IMR-90 (cell line): Measurements from ENCODE around the gene IFI30. TPM values are rescaled to one million over a fixed set of nuclear protein-coding genes. Genes with fewer than 3 reads are reported as not detected.

Source experiments
- ATAC-seq: fragments of 200-7000 bp; cut with Tn5 transposase; 2 replicates; pipeline ENCODE4 v1.9.1; 2020; ENCODE audit warnings: low read depth, mild to moderate bottlenecking, moderate library complexity
- BruUV-seq: library from RNA; stranded (reverse); fragments of 400-500 nt; replicated peaks from 2 replicates; lab custom pipeline; 2021; lab: Mats Ljungman, UMichigan
- CTCF ChIA-PET: fragments of 300-600 bp; formaldehyde crosslinking; extraction: SDS; loops from one replicate; lab custom pipeline; 2021; ENCODE audit warnings: antibody characterized with exemption; lab: Yijun Ruan, JAX
- POLR2A ChIA-PET: fragments of 300-600 bp; sonication (Branson Sonifier 250); formaldehyde crosslinking; loops from one replicate; lab custom pipeline; 2022; ENCODE audit warnings: antibody characterized with exemption; ENCODE audit not compliant: unreplicated experiment; lab: Charles Lee
- DNase-seq: peaks from one replicate; pipeline ENCODE4 v3.0.0; 2013
- H2AFZ ChIP-seq: replicated peaks from 2 replicates; pipeline ENCODE3; 2013; ENCODE audit warnings: low read length, mild to moderate bottlenecking; ENCODE audit not compliant: poor library complexity
- H2AK5ac ChIP-seq: 2 replicates; pipeline ENCODE4 v1.6.1; 2013; ENCODE audit warnings: low read depth, low read length, inconsistent platforms
- H2AK9ac ChIP-seq: replicated peaks from 2 replicates; pipeline ENCODE3; 2013; ENCODE audit warnings: mild to moderate bottlenecking, low read depth, low read length, moderate library complexity; ENCODE audit not compliant: poor library complexity
- H2BK120ac ChIP-seq: 2 replicates; pipeline ENCODE4 v1.6.1; 2013; ENCODE audit warnings: low read depth, low read length, inconsistent platforms
- H2BK15ac ChIP-seq: 3 replicates; pipeline ENCODE4 v1.6.1; 2013; ENCODE audit warnings: low read depth, low read length, inconsistent platforms
- H2BK20ac ChIP-seq: 2 replicates; pipeline ENCODE4 v1.6.1; 2013; ENCODE audit warnings: low read depth, mild to moderate bottlenecking, inconsistent platforms, low read length, moderate library complexity
- H2BK5ac ChIP-seq: 2 replicates; pipeline ENCODE4 v1.6.1; 2013; ENCODE audit warnings: mild to moderate bottlenecking, low read depth, low read length, inconsistent platforms; ENCODE audit not compliant: poor library complexity, severe bottlenecking
- H3K14ac ChIP-seq: replicated peaks from 2 replicates; pipeline ENCODE4 v1.6.1; 2013; ENCODE audit warnings: low read depth, low read length, inconsistent platforms
- H3K18ac ChIP-seq: 2 replicates; pipeline ENCODE4 v1.6.1; 2013; ENCODE audit warnings: low read depth, low read length, control low read depth
- H3K23ac ChIP-seq: 2 replicates; pipeline ENCODE4 v1.6.1; 2013; ENCODE audit warnings: low read depth, low read length, inconsistent platforms
- H3K27ac ChIP-seq: 2 replicates; pipeline ENCODE4 v1.5.1; 2013; ENCODE audit warnings: mild to moderate bottlenecking, control low read depth, low read length; ENCODE audit not compliant: insufficient read depth
- H3K27me3 ChIP-seq: 2 replicates; pipeline ENCODE4 v1.6.1; 2013; ENCODE audit warnings: low read length; ENCODE audit not compliant: control insufficient read depth, insufficient read depth
- H3K36me3 ChIP-seq: 2 replicates; pipeline ENCODE4 v1.6.1; 2013; ENCODE audit warnings: low read length, mixed read lengths; ENCODE audit not compliant: control insufficient read depth, insufficient read depth
- H3K4ac ChIP-seq: 2 replicates; pipeline ENCODE4 v1.6.1; 2013; ENCODE audit warnings: low read depth, low read length, inconsistent platforms
- H3K4me1 ChIP-seq: 2 replicates; pipeline ENCODE4 v1.6.1; 2013; ENCODE audit warnings: low read length, mixed read lengths; ENCODE audit not compliant: control insufficient read depth, insufficient read depth
- H3K4me2 ChIP-seq: 2 replicates; pipeline ENCODE4 v1.6.1; 2013; ENCODE audit warnings: low read depth, mild to moderate bottlenecking, control low read depth, low read length, moderate library complexity
- H3K4me3 ChIP-seq: 2 replicates; pipeline ENCODE4 v1.5.1; 2013; ENCODE audit warnings: low read depth, mild to moderate bottlenecking, control low read depth, low read length, moderate library complexity; ENCODE audit not compliant: insufficient read depth
- H3K56ac ChIP-seq: 2 replicates; pipeline ENCODE4 v1.6.1; 2013; ENCODE audit warnings: low read length, inconsistent platforms; ENCODE audit not compliant: insufficient read depth; ENCODE audit errors: extremely low read depth
- H3K79me1 ChIP-seq, 2 experiments: 2 replicates each; pipeline ENCODE4 v1.6.1; 2013; ENCODE audit warnings: low read length in 2 of 2, inconsistent platforms in 1 of 2, low read depth in 1 of 2
- H3K9ac ChIP-seq: 2 replicates; pipeline ENCODE4 v1.6.1; 2013; ENCODE audit warnings: low read depth, low read length, control low read depth
- H3K9me1 ChIP-seq: 2 replicates; pipeline ENCODE4 v1.6.1; 2013; ENCODE audit warnings: low read length, inconsistent platforms; ENCODE audit not compliant: insufficient read depth
- H3K9me3 ChIP-seq: 2 replicates; pipeline ENCODE4 v1.6.1; 2013; ENCODE audit warnings: low read length; ENCODE audit not compliant: control insufficient read depth, insufficient read depth
- H4K20me1 ChIP-seq: 2 replicates; pipeline ENCODE4 v1.6.1; 2013; ENCODE audit warnings: low read length, inconsistent platforms; ENCODE audit not compliant: insufficient read depth
- H4K5ac ChIP-seq: 2 replicates; pipeline ENCODE4 v1.6.1; 2013; ENCODE audit warnings: mild to moderate bottlenecking, low read depth, low read length, control low read depth
- H4K8ac ChIP-seq, 2 experiments: 2 replicates each; pipeline ENCODE4 v1.6.1; 2013; ENCODE audit warnings: low read depth in 2 of 2, low read length in 2 of 2, control low read depth in 1 of 2, inconsistent platforms in 1 of 2
- H4K91ac ChIP-seq: 2 replicates; pipeline ENCODE4 v1.6.1; 2013; ENCODE audit warnings: low read depth, low read length, inconsistent platforms; ENCODE audit not compliant: insufficient read depth
- BHLHE40 ChIP-seq: fragments of 150-350 bp; IDR thresholded peaks from 2 replicates; pipeline ENCODE4 v1.6.1; 2016; ENCODE audit warnings: mild to moderate bottlenecking, low read depth, low read length
- CHD1 ChIP-seq: IDR thresholded peaks from 2 replicates; pipeline ENCODE4 v1.6.1; 2012; ENCODE audit warnings: low read depth, low read length, improper control_type of control experiment
- FOS ChIP-seq: fragments of 150-350 bp; IDR thresholded peaks from 2 replicates; pipeline ENCODE4 v1.6.1; 2016; ENCODE audit warnings: low read depth, low read length
- MAFK ChIP-seq: IDR thresholded peaks from 2 replicates; pipeline ENCODE4 v1.6.1; 2012; ENCODE audit warnings: low read depth, low read length, improper control_type of control experiment
- MAZ ChIP-seq: IDR thresholded peaks from 2 replicates; pipeline ENCODE4 v1.6.1; 2012; ENCODE audit warnings: low read depth, mild to moderate bottlenecking, low read length, improper control_type of control experiment, moderate library complexity, borderline replicate concordance
- NFE2L2 ChIP-seq: fragments of 150-350 bp; IDR thresholded peaks from 2 replicates; pipeline ENCODE4 v1.6.1; 2016; ENCODE audit warnings: low read depth, mild to moderate bottlenecking, low read length
- POLR2A ChIP-seq: IDR thresholded peaks from 2 replicates; pipeline ENCODE4 v1.6.1; 2012; ENCODE audit warnings: mild to moderate bottlenecking, low read depth, low read length
- RAD21 ChIP-seq: IDR thresholded peaks from 2 replicates; pipeline ENCODE4 v1.6.1; 2012; ENCODE audit warnings: low read length, improper control_type of control experiment
- RCOR1 ChIP-seq: IDR thresholded peaks from 2 replicates; pipeline ENCODE4 v1.6.1; 2012; ENCODE audit warnings: mild to moderate bottlenecking, low read length, improper control_type of control experiment; ENCODE audit not compliant: insufficient replicate concordance
- RFX5 ChIP-seq: IDR thresholded peaks from 2 replicates; pipeline ENCODE4 v1.8.0; 2012; ENCODE audit warnings: low read depth, mild to moderate bottlenecking, low read length, moderate library complexity
- SMC3 ChIP-seq: fragments of 150-350 bp; IDR thresholded peaks from 2 replicates; pipeline ENCODE4 v1.6.1; 2016; ENCODE audit warnings: low read depth, mild to moderate bottlenecking, antibody characterized with exemption, low read length, moderate library complexity
- USF2 ChIP-seq: fragments of 150-350 bp; IDR thresholded peaks from 2 replicates; pipeline ENCODE4 v1.6.1; 2017; ENCODE audit warnings: mild to moderate bottlenecking, antibody characterized with exemption, low read length, low read depth
- WGBS, 2 experiments: methylation state at CpG; one replicate each; pipeline versions ENCODE4 v1.1.5 to v1.1.7; 2013; ENCODE audit warnings: missing lambda C conversion rate in 2 of 2; ENCODE audit not compliant: insufficient read length in 1 of 2; ENCODE audit errors: extremely low coverage in 2 of 2; 5-methylcytosine and 5-hydroxymethylcytosine counted together
- dilution Hi-C: fragments of 300-500 bp; cut with HindIII; formaldehyde crosslinking; loops from one replicate; pipeline ENCODE4 v1.14.3; 2018; ENCODE audit warnings: low sequenced_read_pairs; ENCODE audit not compliant: unreplicated experiment
- in situ Hi-C: fragments of 300-500 bp; cut with MboI; formaldehyde crosslinking; loops from 3 replicates; pipeline ENCODE4 v1.14.3; 2019; ENCODE audit warnings: low sequenced_read_pairs, inconsistent platforms, mixed read lengths
- intact Hi-C: fragments of 100-400 bp; cut with micrococcal nuclease; formaldehyde crosslinking; loops from 2 replicates; pipeline ENCODE4 v1.10.0; 2022
- polyA plus RNA-seq, 3 experiments: library from polyadenylated mRNA; depleted of rRNA; stranded (reverse); fragments of >200 nt; gene quantifications; 2 replicates each; pipeline ENCODE4 v1.2.3, GENCODE V29; 2012; ENCODE audit warnings: low replicate concordance in 1 of 3
- total RNA-seq: library from RNA; depleted of rRNA; stranded (reverse); fragments of >200 nt; gene quantifications from 2 replicates; pipeline ENCODE4 v1.2.3, GENCODE V29; 2012
- TF ChIP-seq, protein P1 (sequence below): conservative IDR thresholded peaks from 2 replicates; pipeline ENCODE4 v1.5.1; 2012; ENCODE audit warnings: mild to moderate bottlenecking, low read depth, low read length, improper control_type of control experiment
- TF ChIP-seq, protein P2 (sequence below): fragments of 150-350 bp; IDR thresholded peaks from 2 replicates; pipeline ENCODE4 v1.6.1; 2016; ENCODE audit warnings: low read depth, mild to moderate bottlenecking, low read length, moderate library complexity, borderline replicate concordance

Gene IFI30
- total and polyA plus RNA-seq, 2 of the 4 experiments (the other 2 are of a cell fraction): 2.3 TPM

DNA sequence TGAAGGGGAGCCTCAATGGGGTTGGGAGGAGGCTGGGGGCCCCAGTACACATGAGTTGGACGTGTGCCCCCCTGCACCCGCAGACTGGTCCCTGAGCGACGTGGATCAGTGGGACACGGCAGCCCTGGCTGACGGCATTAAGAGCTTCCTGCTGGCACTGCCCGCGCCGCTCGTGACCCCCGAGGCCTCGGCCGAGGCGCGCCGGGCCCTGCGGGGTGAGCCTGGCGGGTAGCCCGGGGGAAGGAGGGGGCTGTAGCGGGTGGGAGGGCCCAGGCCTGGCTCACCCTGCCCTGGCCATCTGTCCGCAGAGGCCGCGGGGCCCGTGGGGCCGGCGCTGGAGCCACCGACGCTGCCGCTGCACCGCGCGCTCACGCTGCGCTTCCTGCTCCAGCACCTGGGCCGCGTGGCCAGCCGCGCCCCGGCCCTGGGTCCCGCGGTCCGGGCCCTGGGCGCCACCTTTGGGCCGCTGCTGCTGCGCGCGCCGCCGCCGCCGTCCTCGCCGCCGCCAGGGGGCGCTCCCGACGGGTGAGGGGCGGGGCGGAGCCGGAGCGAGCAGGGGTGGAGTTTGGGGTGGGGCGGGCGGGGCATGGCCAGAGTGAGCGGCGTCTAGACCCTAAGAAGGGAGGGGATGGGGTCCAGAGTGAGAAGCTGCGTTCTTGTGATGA is 12.5 kb upstream of the IFI30 start:
- no peak overlapping the region; the same call in 1 of the 2 replicates for H3K27ac ChIP-seq
- H3K9me3 ChIP-seq: no peaks in the 10 kb centered on the region
- no peak overlapping the region for H3K23ac ChIP-seq
- no peak overlapping the region; the same call in 1 of the 2 replicates for H3K18ac ChIP-seq
- H3K9ac ChIP-seq: no peak overlapping the region; the same call in 1 of the 2 replicates
- peaks cover 10% of the 10 kb centered on the region for H4K20me1 ChIP-seq
- 2% methylated on average over 22 of the region's 66 CpGs; no CpG with 5 or more reads in 1 of the 2 experiments for WGBS, 2 experiments
- H4K5ac ChIP-seq: no peak overlapping the region
- no peak overlapping the region for H2BK120ac ChIP-seq
- BruUV-seq: no TSS peak
- no peak overlapping the region for H3K14ac ChIP-seq
- no peak overlapping the region for H4K91ac ChIP-seq
- no peak overlapping the region for H2BK15ac ChIP-seq
- dilution Hi-C loops: no loop called here
- H3K56ac ChIP-seq: 0 out of 2 replicates have a peak overlapping the region, but pooled peaks have one; percentile 6
- H4K8ac ChIP-seq: peak overlapping the region in 1 of 2 experiments; percentile 83; a peak in 1 of 4 replicates
- H3K36me3 ChIP-seq: peaks cover 38% of the 10 kb centered on the region
- no peak for TF ChIP-seq RFX5
- TF ChIP-seq FOS: no peak
- no peak; the same call in 1 of the 2 replicates for TF ChIP-seq RAD21
- peak; percentile 34; the same call in 1 of the 2 replicates for TF ChIP-seq SMC3
- TF ChIP-seq, protein P1, sequence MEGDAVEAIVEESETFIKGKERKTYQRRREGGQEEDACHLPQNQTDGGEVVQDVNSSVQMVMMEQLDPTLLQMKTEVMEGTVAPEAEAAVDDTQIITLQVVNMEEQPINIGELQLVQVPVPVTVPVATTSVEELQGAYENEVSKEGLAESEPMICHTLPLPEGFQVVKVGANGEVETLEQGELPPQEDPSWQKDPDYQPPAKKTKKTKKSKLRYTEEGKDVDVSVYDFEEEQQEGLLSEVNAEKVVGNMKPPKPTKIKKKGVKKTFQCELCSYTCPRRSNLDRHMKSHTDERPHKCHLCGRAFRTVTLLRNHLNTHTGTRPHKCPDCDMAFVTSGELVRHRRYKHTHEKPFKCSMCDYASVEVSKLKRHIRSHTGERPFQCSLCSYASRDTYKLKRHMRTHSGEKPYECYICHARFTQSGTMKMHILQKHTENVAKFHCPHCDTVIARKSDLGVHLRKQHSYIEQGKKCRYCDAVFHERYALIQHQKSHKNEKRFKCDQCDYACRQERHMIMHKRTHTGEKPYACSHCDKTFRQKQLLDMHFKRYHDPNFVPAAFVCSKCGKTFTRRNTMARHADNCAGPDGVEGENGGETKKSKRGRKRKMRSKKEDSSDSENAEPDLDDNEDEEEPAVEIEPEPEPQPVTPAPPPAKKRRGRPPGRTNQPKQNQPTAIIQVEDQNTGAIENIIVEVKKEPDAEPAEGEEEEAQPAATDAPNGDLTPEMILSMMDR: peak; percentile 76
- TF ChIP-seq RCOR1: no peak
- TF ChIP-seq NFE2L2: no peak
- TF ChIP-seq, protein P2, sequence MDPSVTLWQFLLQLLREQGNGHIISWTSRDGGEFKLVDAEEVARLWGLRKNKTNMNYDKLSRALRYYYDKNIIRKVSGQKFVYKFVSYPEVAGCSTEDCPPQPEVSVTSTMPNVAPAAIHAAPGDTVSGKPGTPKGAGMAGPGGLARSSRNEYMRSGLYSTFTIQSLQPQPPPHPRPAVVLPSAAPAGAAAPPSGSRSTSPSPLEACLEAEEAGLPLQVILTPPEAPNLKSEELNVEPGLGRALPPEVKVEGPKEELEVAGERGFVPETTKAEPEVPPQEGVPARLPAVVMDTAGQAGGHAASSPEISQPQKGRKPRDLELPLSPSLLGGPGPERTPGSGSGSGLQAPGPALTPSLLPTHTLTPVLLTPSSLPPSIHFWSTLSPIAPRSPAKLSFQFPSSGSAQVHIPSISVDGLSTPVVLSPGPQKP: no peak
- TF ChIP-seq MAFK: no peak
- no peak for TF ChIP-seq USF2
- peak; percentile 96 for TF ChIP-seq MAZ
- no peak for TF ChIP-seq POLR2A
- no peak for TF ChIP-seq BHLHE40
- no peak for TF ChIP-seq CHD1
- no peak overlapping the region for H2BK20ac ChIP-seq
- intact Hi-C loops: no loop called here
- peak; percentile 94 for ATAC-seq
- H3K27me3 ChIP-seq: no peaks in the 10 kb centered on the region
- H3K4me1 ChIP-seq: peaks cover 15% of the 10 kb centered on the region
- in situ Hi-C loops: no loop called here
- peak overlapping the region; percentile 35; the same call in 1 of the 2 replicates for H2AK5ac ChIP-seq
- ChIA-PET CTCF (interaction anchor here (1.1 kb wide), 1 partner anchor 92 kb away, joined by 3 read pairs; no protein-coding TSS in a partner anchor), POLR2A (no interaction called here)
- no peak overlapping the region for H2BK5ac ChIP-seq
- H3K9me1 ChIP-seq: peaks cover 10% of the 10 kb centered on the region
- H3K79me1 ChIP-seq: peaks cover 10 to 31% of the 10 kb centered on the region in 2 experiments
- peak overlapping the region; percentile 87 for H2AFZ ChIP-seq
- peak overlapping the region; percentile 68 for H2AK9ac ChIP-seq
- peak; percentile 28 for DNase-seq
- no peak overlapping the region for H3K4ac ChIP-seq
- peak overlapping the region; percentile 67 for H3K4me2 ChIP-seq
- 0 out of 2 replicates have a peak overlapping the region, but pooled peaks have one; percentile 13 for H3K4me3 ChIP-seq
